HG03439 (cell line): ENCODE measurements around the gene SPECC1L.

ENCODE experiments used
- ATAC-seq: cut with Tn5 transposase; IDR thresholded peaks from one replicate; pipeline ENCODE4 v1.9.1; 2021; ENCODE audit warnings: mild to moderate bottlenecking, moderate library complexity; ENCODE audit not compliant: unreplicated experiment

Gene SPECC1L

DNA sequence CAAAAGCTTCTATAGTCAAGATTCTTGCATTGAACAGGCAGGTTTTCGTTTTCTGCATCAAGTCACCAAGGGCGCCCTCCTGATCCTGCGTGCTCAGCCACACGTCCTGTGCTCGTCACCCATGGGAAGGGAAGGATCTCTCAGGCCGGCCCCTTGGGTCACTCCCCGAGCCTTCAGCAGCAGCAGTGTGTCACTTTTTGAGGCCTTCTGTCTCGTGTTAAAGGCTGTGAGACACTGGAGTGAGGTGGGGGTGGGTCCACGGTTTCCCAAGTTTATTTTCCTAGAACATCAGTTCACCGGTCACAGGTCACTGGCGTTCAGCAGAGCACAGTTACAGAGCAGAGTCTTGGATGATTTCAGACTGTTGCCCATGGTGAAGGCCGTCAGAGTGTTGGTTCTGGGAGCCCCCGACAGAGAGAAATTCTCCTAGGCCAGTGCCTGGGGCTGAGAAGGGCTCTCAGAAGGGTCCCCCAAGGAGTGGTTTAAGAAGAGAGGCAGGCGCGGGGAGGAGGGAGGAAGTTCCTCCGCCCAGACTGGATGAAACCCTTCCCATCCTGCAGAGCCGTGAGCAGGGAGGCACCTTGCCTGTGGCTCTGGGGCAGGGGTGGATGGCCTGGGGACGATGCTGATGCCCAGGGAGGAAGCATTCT is 143.2 kb downstream of the SPECC1L start:
- no peak for ATAC-seq

DNA sequence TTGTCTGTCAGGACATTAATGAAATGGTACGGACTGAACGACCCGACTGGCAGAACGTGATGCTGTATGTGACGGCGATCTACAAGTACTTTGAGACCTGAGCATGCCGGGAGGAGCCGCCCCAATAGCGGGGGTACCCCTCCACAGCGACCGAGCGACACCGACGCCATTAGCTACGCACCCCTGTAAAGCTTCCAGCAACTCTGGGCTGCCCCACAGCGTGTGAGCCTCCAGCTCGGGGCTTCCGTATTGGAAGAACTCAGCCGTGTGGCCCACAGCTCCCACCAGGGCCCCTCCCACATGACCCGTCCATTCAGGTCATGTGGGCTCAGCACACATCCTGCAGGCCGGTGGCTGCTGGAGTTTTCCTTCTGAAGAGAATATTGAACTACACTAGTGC is 143.9 kb downstream of the SPECC1L start:
- ATAC-seq, result no peak

DNA sequence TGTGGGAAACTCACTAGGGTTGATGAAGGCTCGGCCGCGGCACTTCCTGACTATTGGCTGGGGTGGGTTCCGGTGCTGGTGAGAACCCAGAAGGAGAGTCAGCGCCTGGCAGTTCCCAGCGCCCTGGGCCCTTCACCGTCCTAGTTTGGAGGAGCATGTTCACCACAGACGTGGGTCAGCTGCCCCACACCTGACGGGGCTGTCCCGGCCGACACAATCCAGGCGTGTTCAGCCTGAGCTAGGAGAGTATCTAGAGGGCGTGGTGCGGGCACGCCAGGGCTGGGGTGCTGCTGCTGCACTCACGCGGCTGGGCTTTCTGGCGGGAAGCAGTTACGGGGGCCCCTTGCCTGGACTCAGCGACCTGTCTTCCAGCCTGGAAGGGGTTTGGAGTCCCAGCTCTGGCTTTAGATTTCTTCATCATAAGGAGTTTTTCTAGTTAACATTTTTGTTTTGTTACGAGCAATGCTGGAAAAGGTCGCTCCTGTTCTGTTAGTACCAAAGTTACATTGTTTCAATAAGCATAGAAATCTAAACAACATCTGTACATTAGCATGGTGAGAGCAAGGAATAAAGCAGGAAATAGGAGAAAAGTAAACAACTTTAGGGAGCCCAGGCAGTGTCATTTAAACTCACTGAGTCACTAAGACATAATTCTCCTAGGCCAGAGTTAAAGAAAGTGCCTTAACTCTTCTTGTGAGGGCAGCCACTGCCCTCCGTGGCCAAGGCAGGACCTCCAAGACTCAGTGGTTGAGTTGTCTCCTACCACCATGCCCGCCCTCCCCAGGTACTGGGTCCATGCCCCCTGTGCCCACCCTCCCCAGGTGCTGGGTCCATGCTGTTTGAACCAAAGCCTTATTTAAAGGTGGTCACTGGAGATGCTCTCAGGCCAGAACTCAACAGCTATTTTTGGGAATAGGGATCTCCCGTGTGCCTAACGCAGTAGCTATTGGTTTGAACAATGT is 144.6 kb downstream of the SPECC1L start:
- ATAC-seq, result no peak

DNA sequence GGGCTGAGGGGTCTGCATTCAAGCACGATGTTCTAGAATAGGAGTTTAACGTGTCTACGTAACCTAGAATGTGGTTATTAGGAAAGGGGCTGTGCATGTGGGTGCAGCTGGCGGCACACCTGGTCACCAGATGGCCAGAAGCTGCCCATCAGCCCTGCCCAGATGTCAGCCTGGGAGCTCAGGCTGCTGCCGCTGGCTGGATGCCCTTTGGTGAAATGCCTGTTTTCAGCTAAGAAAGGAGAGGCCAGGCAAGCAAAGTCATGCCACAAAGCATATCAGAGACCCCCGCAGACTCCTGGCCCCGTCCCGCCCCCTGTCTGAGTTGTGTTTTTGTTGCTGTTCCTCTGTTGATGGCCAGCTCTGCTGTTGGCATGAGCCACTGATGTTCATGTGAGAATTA is 145.5 kb downstream of the SPECC1L start:
- no peak for ATAC-seq

DNA sequence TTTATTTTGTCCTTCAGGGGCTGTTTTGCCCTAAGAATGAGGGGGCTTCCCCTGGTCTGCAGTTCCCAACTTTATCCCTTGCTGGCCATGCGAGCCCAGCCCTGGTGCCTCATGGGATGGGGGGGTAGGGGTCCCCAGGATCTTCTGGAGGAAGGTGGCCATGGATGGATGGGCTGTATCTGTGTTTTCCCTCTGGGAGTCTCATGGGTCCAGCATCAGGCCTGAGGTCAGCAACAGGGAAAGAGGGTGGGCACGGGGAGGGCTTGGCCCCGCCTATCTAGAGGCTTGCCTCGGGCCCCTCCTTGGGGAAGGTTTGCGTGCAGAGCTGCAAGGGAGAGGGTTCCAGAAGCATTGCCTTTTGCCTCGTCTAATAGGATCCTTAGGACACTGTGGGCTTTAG is 146.0 kb downstream of the SPECC1L start:
- no peak for ATAC-seq

DNA sequence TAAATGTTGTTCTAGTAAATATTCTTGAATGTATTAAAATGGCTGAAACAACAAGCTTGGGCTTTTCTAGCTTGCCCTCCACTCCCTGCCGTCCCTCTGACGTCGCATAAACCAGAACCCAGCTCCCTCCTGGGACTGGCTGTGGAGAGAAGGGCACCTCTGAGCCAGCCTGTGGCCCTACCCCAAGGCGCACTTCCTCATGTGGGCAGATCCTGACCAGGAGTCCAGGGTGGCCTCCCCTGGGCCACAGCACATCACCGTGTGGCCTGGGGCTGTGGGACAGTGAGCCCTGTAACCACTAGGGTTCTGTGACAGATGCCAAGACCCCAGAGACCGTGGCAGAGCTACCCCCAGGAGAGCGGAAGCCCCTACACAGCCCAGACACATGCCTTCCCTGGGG is 146.6 kb downstream of the SPECC1L start:
- ATAC-seq, result no peak

DNA sequence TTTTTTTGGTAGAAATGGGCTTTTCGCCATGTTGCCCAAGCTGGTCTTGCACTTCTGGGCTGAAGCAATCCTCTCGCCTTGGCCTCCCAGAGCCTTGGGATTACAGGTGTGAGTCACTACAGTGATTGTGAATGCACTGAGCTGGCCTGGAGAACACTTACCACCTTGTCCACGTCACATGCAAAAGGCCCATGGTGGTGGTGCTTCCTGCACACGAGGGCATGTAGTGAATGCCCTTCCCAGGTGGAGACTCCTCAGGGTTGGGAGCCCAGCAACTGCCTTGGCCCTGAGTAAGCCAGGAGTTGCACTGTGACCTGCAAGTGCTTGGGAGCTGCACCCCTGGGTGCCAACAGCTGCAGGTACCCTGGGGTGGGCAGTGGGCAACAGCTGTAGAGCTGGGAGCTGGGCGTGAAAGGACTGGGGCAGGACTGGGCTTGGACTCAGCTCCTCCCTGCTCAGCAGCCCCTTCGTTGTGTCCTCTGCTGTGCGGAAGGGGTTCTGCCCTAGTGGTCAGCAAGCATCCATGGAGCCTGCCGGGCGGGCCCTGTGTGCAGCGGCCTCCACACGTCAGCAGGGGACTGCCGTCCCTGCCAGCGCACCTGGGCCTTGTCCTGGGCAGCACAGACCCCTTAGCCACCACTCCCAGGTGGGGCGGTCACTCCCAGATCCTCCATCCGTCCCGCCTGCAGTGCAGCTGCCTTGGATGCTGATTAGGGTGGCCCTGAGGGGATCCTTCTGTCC is 147.4 kb downstream of the SPECC1L start:
- ATAC-seq, result no peak

DNA sequence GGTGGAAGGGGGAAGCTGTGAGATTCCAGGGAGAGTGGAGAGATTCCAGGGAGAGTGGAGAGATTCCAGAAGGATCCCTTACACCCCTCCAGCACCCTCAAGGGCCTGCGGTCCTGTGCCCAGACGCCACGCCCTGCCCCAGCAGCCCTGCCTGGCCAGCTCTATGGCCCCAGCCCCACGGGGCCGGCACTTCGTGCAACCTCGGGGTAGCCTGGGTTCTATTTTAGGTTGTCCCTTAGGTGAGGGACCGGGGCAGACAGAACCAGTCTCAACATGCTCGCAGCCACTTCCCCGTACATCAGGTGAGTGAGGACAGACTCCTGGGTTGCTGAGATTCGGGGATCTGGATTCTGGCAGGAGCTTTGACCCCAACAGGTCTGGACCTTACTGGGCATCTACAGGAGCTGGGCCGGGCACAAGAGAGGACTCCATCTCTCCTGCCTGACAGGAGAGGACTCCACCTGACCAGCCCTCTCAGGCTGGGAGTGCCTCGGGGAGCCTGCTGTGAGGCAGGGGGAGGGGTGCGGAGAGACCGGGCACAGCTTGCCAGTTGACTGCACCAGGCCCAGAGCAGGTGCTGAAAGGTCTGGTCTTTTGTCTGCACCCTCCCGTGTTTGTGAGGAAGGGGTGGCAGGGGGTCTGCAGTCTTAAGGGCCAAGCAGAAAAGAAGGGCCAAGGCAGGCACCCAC is 148.3 kb downstream of the SPECC1L start:
- no peak for ATAC-seq

DNA sequence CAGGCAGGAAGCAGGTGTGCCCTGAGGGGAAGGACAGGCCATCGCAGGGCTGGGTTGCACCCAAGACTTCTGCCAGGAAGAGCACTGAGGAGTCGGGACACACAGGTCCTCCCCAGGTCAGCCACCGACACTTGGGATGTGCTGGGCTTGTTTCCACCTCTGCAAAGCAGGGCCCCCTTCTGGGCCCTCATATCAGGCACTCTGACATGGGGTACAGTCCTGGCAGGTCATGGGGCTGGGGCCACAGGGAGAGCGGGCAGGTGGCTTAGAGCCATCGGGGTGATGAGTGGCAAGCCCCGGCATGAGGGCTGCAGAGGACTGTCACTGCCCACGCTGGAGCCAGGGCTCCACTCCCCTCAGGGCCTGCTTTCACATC is 148.8 kb downstream of the SPECC1L start:
- no peak for ATAC-seq

DNA sequence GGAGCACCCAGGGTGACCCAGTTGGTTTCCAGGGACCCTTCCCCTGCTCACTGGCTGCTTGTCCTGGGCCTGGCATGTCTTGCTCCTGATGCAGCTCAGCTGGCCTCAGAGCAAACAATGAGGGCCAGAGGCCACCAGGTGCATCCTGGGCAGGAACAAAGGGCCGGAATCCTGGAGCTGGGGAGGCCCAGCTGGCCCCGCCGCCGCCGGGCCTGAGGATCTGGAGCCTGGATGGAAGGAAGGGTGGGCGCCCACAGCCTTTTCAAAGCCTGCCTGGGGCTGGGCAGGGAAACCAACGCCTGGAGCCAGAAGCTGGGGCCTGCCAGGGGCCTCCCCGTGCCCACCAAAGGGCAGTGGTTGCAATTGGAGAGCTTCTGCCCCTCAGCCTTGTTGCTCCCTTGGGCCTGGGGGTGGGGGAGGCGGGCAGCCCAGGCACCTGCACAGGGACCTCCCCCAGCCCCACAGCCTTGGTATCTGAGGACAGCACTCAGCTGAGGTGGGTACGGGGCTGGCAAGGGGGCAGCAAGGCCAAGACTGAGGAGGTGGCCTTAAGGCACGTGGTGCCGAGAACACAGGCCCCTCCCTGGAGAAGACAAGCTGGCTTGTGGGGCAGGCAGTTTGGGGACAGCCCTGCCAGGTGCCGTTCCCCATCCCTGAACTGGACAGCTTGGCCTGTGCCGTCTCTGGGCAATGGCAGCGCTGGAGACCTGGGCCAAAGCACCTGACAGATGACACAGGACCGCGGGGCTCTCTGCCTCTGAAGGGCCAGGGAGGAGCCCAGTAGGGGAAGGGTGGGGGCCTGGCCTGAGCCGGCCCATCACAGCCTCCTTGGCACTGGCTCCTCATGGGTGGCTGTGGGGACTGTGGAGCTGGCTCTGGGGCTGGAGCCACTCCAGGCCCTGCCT is 149.7 kb downstream of the SPECC1L start:
- no peak for ATAC-seq

DNA sequence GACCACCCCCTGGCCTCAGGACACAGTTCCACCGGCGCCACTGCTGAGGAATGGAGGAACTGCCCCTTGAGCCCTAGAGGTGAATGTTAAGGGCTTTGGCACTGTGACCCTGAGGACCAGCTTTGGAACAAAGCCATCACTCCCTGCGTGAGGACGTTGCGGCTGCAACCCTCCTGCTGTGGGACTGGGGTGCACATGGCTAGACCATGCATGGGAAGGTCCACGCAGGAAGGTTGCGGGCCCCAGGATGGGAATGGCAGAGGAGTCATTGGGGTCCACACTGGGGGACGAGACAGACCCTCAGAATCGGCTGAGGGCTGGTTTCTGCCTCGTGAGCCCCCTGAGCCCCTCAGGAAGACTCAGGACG is 150.3 kb downstream of the SPECC1L start:
- no peak for ATAC-seq

DNA sequence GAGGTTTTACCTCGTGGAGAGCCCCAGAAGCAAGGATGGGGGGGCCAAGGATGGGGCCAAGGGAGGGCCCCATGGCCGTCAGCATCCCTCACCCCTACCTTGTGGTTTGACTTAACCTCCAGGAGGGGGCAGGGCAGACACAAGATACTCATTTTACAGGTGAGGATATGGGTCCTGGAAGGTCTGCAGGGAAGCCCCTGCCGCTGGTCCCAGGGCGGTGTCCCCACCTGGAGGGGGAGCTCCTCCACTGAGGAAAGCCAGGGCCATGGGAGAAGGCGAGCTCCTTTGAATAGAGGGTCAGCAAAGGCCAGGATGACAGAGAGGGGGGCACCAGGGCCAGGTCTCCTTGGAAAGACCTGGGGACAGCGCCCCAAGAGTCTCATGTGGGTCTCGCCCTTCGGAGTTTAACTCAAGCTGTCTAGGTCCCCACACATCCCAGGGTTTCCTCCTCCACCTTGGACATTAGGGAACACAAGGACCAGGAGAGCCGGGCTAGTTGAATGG is 150.8 kb downstream of the SPECC1L start:
- ATAC-seq, result no peak

DNA sequence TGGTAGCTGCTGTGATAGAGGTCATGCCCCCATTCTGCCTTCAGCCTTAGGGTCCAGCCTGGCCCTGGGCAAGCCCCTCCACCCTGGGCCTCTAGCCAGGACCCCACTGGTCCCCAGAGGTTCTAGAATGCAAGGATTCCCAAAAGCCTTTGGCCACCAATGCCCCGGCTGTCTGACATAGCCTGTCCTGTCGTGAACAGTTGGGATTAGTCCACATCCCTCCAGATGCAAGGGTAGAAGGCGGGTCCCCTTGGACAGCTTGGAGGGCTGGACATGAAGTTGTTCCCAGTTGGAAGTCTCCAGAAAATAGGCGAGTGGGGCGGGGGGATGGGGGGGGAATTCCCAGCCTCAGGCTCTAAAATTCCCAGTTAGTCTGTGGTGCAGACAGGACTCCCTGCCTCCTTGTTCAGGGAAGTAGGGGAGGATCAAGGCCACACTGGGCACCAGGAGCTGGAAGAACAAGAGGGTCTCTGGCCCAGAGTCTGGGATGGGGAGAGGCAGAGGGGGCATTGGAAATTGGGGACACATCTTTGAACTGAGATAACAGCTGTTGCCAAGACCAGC is 151.6 kb downstream of the SPECC1L start:
- ATAC-seq, result no peak

DNA sequence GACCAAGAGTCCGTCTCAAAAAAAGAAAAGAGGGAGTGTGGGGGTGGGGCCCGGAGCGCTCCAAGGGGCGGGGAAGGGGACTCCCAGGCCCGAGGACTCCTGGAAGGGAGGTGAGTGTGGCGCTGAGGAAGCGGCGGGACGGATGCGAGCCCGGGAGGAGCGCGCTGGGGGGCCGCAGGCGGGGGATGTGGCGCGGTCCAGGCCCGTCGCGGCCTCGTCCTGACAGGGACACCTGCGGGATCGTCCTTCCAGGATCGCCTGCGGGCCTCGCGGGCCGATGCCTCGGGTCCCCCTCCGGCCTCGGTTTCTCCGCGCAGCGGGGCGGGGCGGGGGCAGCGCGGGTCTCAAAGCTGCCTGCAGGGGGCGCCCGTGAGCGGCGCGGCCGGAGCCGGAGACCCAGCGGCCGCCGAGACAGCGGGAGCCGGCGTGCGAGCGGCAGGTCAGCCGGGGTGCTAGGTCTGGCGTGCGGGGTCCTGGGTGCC is 152.9 kb downstream of the SPECC1L start:
- no peak for ATAC-seq

DNA sequence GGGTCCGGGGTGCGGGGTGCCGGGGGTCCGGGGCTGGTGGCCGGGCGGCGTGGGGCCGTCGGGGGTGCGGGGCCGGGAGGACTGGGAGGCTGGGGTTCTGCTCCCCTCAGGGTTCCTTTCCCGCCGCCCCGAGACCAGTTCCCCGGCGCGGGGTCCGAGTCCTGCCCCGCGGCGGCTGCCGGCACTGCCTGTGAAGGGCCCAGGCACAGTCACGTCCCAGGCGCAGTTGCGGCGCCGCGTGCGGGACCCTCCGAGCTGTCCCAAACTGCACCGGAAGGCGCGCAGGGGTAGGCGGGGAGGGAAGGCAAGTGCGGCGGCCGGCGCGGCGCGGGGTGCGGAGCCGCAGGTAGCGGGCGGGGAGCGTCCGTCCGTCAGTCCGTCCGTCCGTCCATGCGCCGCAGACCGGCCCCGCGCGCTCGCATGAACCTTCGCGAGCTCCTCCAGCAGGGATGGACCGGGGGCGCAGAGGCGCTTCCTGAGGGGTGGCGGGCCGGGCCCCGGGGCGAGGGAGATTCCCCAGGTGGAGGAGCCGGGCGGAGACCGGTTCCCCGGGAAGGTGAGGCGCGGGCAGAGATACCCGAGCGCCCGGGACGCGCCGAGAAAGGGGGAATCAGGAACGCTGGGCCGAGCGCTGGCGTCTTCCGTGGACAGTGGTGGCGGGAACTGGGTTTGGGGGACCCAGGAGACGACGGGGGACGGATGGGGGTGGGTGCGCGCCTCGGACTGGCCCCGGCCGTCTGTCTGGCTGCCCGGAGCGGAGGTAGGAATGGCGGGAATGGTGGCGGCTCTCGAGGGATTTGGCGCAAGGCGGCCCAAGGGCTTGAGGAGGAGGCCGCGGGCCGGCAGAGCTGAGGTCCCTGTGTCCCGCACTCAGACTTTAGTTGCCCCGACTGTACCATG is 153.6 kb downstream of the SPECC1L start:
- ATAC-seq, result no peak

DNA sequence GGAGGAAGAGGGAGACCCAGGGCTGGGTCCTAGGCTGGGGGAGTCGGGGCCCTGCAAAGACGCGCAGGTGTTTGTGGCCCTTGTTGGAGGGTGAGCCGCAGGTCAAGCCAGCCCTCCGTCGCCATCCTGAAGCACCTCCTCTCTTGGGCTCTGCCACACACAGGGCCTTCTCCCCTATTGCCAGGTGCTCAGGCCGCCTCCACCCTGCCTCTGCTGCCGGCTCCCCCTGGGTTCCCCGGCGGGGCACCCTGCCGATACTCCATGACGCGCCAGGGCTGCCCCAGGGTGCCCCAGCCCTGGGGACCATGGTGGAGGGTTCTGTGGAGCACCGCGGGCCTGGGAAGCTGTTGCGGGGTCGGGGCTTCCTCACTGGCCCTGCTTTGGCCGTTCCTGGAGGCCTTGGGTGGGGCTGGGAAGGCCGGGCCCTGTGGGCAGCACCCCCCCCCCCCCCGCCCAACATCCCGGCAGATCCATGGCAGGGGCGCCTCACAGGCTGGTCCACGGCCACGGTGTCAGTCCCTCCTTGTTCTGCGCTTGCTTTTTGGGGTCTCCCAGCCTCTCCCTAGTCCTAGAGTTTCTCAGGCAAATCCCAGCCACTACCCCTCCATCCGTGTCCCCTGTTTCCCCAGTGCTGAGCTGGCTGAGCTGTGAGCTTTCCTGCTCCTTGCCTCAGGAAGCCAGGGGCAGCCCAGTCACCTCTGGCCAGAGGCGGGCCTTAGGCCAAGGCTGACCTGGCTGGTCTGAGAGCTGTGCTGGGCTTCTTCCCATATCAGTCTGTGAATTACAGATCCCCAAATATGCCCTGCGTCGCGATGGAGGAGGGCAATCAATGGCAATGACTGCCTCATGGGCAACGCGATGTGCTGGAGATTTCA is 154.5 kb downstream of the SPECC1L start:
- ATAC-seq, result no peak

DNA sequence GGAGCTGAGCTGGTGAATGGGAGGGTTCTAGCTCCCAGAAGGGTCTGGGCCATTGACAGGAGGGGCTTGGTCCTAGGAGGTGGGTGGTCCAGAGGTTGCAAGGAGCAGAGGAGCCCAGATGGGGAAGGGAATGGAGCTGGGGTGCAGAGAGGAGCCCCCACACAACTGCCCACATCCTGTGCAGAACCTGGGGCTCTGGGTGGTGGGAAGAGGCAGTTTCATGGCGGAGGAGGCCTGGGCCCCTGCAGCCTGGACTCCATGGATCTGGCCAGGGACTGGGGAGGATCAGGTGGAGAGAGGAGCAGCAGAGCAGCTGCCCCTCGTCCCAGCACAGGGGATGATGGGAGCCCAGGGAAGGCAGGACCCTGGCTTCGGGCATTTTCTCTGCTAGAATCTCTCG is 155.8 kb downstream of the SPECC1L start:
- no peak for ATAC-seq
